SK-N-MC (cell line): Measurements from ENCODE around the gene JAZF1.

Experiments
- EZH2 ChIP-seq: fragments of 200-600 bp; sonication (generic); IDR thresholded peaks from one replicate; pipeline ENCODE4 v1.6.1; 2017; ENCODE audit warnings: antibody characterized with exemption
- FOXP2 ChIP-seq: optimal IDR thresholded peaks from 2 replicates; pipeline ENCODE3; 2011; ENCODE audit warnings: mild to moderate bottlenecking, moderate library complexity; ENCODE audit not compliant: insufficient read depth; ENCODE audit errors: extremely low read length, control extremely low read depth
- POLR2AphosphoS5 ChIP-seq: IDR thresholded peaks from 2 replicates; pipeline ENCODE4 v1.6.1; 2012; ENCODE audit warnings: mild to moderate bottlenecking, low read depth, low read length, borderline replicate concordance

DNA sequence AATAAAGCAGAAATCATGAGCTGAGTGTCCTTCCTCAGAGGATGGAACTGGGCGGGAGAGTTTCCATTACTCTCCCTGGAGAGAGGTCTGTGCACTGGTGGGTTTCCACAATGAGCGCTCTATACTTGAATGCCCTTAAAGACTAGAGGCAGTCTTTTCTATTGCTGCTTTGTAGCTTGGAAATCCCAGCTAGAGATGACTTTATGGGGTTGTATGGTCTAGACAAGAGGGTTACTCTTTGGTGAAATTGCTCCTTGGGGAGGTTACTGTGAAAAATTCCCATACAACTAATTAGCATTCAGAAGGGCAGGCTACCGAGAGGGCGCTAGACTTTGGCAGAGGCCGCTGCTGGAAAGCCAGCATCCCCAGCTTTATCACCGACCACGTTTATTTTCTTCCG is 303.8 kb downstream of the JAZF1 start:
- TF ChIP-seq EZH2 (no peak), POLR2AphosphoS5 (no peak), FOXP2 (no peak)
